ENCODE results near the gene RALGAPA2. TPM values are rescaled to one million over a fixed set of nuclear protein-coding genes. Genes with fewer than 3 reads are reported as not detected.
A peak's percentile ranks its signal among the peaks of the same experiment; 100 is the strongest.

Gene RALGAPA2
- total RNA-seq, 6 experiments from 2014 or later, result 2.4 to 3.7 (median 3.2) TPM

GRCh38 chr20:20398123-20398522, 314.3 kb downstream of the RALGAPA2 start:
- H3K4me1 Mint-ChIP-seq (ENCODE audit: low read depth), result peaks cover 12% of the 10 kb centered on the region
- no peaks in the 10 kb centered on the region for H3K9me3 Mint-ChIP-seq
- TF ChIP-seq CTCF (IDR thresholded peaks at IDR 0.05), result no peak
- H3K27ac Mint-ChIP-seq, result no peak overlapping the region
- H3K27me3 Mint-ChIP-seq (ENCODE audit: insufficient read depth), result peaks cover 2% of the 10 kb centered on the region
- H3K4me3 Mint-ChIP-seq, result no peak overlapping the region
- no peak for DNase-seq
- no peaks in the 10 kb centered on the region for H3K36me3 Mint-ChIP-seq (ENCODE audit: low read depth)

GRCh38 chr20:20396794-20397193, 315.6 kb downstream of the RALGAPA2 start:
- H3K36me3 Mint-ChIP-seq (ENCODE audit: low read depth), result no peaks in the 10 kb centered on the region
- DNase-seq, result no peak
- no peak overlapping the region for H3K27ac Mint-ChIP-seq
- peaks cover 18% of the 10 kb centered on the region for H3K4me1 Mint-ChIP-seq (ENCODE audit: low read depth)
- peaks cover 2% of the 10 kb centered on the region for H3K27me3 Mint-ChIP-seq (ENCODE audit: insufficient read depth)
- TF ChIP-seq CTCF (IDR thresholded peaks at IDR 0.05), result no peak
- H3K4me3 Mint-ChIP-seq, result no peak overlapping the region
- H3K9me3 Mint-ChIP-seq, result no peaks in the 10 kb centered on the region

GRCh38 chr20:20395903-20396568, 316.4 kb downstream of the RALGAPA2 start:
- H3K27me3 Mint-ChIP-seq (ENCODE audit: insufficient read depth), result peaks cover 2% of the 10 kb centered on the region
- DNase-seq, result no peak
- no peak overlapping the region for H3K4me3 Mint-ChIP-seq
- no peaks in the 10 kb centered on the region for H3K36me3 Mint-ChIP-seq (ENCODE audit: low read depth)
- no peaks in the 10 kb centered on the region for H3K9me3 Mint-ChIP-seq
- H3K4me1 Mint-ChIP-seq (ENCODE audit: low read depth), result peaks cover 18% of the 10 kb centered on the region
- no peak overlapping the region for H3K27ac Mint-ChIP-seq
- no peak for TF ChIP-seq CTCF (IDR thresholded peaks at IDR 0.05)

GRCh38 chr20:20395087-20395486, 317.4 kb downstream of the RALGAPA2 start:
- H3K4me1 Mint-ChIP-seq (ENCODE audit: low read depth), result peaks cover 18% of the 10 kb centered on the region
- H3K4me3 Mint-ChIP-seq, result no peak overlapping the region
- DNase-seq, result no peak
- no peaks in the 10 kb centered on the region for H3K9me3 Mint-ChIP-seq
- H3K27me3 Mint-ChIP-seq (ENCODE audit: insufficient read depth), result peaks cover 2% of the 10 kb centered on the region; the same call in 1 of the 2 replicates
- H3K36me3 Mint-ChIP-seq (ENCODE audit: low read depth), result no peaks in the 10 kb centered on the region
- H3K27ac Mint-ChIP-seq, result no peak overlapping the region
- no peak for TF ChIP-seq CTCF (IDR thresholded peaks at IDR 0.05)

- H3K4me3 Mint-ChIP-seq, result peak overlapping the region; percentile 50
- H3K9me3 Mint-ChIP-seq, result no peaks in the 10 kb centered on the region
- H3K27ac Mint-ChIP-seq, result peak overlapping the region; percentile 89
- peaks cover 18% of the 10 kb centered on the region for H3K4me1 Mint-ChIP-seq (ENCODE audit: low read depth)
- no peak for TF ChIP-seq CTCF (IDR thresholded peaks at IDR 0.05)
- DNase-seq, result peak; percentile 27
- H3K27me3 Mint-ChIP-seq (ENCODE audit: insufficient read depth), result peaks cover 4% of the 10 kb centered on the region; the same call in 1 of the 2 replicates
- H3K36me3 Mint-ChIP-seq (ENCODE audit: low read depth), result no peaks in the 10 kb centered on the region
These were observed 319.0 kb downstream of the RALGAPA2 start for GRCh38 chr20:20393207-20394120.
